ENCODE data around the gene PPP2R5C.

The PPP2R5C gene

GRCh38 chr14:101865288-101865687, 103.8 kb downstream of the PPP2R5C start:
- no peak for DNase-seq (ENCODE audit: low read depth)

- no peak for DNase-seq (ENCODE audit: low read depth)
These were observed 106.3 kb downstream of the PPP2R5C start for GRCh38 chr14:101867854-101868253.

- DNase-seq (ENCODE audit: low read depth) = no peak
These were observed 107.7 kb downstream of the PPP2R5C start for GRCh38 chr14:101869217-101869616.

GRCh38 chr14:101870273-101870939, 108.9 kb downstream of the PPP2R5C start:
- no peak for DNase-seq (ENCODE audit: low read depth)

- DNase-seq (ENCODE audit: low read depth) = no peak
These were observed 110.8 kb downstream of the PPP2R5C start for GRCh38 chr14:101872346-101872745.

GRCh38 chr14:101873076-101873825, 111.7 kb downstream of the PPP2R5C start:
- no peak for DNase-seq (ENCODE audit: low read depth)

- DNase-seq (ENCODE audit: low read depth) = no peak
These were observed 112.5 kb downstream of the PPP2R5C start for GRCh38 chr14:101873991-101874390.

- no peak for DNase-seq (ENCODE audit: low read depth)
These were observed 113.7 kb downstream of the PPP2R5C start for GRCh38 chr14:101875041-101875726.

- DNase-seq (ENCODE audit: low read depth) = no peak
These were observed 114.4 kb downstream of the PPP2R5C start for GRCh38 chr14:101875727-101876554.

- DNase-seq (ENCODE audit: low read depth) = peak; percentile 71
These were observed 115.0 kb downstream of the PPP2R5C start for GRCh38 chr14:101876555-101876938.

GRCh38 chr14:101877766-101878165, 116.3 kb downstream of the PPP2R5C start:
- no peak for DNase-seq (ENCODE audit: low read depth)

GRCh38 chr14:101878211-101878821, 116.8 kb downstream of the PPP2R5C start:
- DNase-seq (ENCODE audit: low read depth) = no peak

- DNase-seq (ENCODE audit: low read depth) = peak; percentile 23
These were observed 117.5 kb downstream of the PPP2R5C start for GRCh38 chr14:101878822-101879528.

GRCh38 chr14:101879529-101880336, 118.2 kb downstream of the PPP2R5C start:
- no peak for DNase-seq (ENCODE audit: low read depth)

GRCh38 chr14:101881426-101881825, 119.9 kb downstream of the PPP2R5C start:
- no peak for DNase-seq (ENCODE audit: low read depth)

- DNase-seq (ENCODE audit: low read depth) = no peak
These were observed 120.8 kb downstream of the PPP2R5C start for GRCh38 chr14:101882141-101882935.

GRCh38 chr14:101884089-101884933, 122.8 kb downstream of the PPP2R5C start:
- no peak for DNase-seq (ENCODE audit: low read depth)

- DNase-seq (ENCODE audit: low read depth) = no peak
These were observed 123.5 kb downstream of the PPP2R5C start for GRCh38 chr14:101884934-101885576.
